Activated CD8-positive, alpha-beta memory T cell treated with anti-CD3 and anti-CD28 coated beads, Interleukin-2, amount 50 U/mL, for 24 hours (primary cell): Measurements from ENCODE around the gene USO1.
"Not testable (repeated sequence)": the region's sequence is repeated elsewhere in the genome, so short reads cannot be mapped to it uniquely, and the experiment has no call there.

Experiments
- DNase-seq: peaks from one replicate; pipeline ENCODE4 v3.0.0-alpha.2; 2020; ENCODE audit errors: extremely low read depth

The USO1 gene

DNA sequence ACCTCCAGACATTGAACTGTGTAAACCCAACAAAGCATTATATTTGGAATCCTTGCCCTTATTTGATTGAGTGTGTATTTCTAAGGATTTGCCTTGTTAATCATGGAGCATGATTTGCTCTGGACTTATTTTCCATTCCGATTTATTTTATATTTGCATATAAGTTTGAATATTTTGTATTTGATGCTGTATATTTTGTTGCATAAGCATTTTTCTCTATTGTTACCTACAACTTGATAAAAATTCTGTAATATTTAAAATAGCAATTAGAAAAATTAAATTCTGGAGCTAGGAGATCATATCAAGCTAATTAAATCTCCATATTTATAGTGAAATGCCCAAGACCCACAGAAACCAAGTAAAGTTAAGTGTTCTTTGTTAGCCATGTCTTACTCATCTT is 47.2 kb downstream of the USO1 start:
- no peak for DNase-seq

DNA sequence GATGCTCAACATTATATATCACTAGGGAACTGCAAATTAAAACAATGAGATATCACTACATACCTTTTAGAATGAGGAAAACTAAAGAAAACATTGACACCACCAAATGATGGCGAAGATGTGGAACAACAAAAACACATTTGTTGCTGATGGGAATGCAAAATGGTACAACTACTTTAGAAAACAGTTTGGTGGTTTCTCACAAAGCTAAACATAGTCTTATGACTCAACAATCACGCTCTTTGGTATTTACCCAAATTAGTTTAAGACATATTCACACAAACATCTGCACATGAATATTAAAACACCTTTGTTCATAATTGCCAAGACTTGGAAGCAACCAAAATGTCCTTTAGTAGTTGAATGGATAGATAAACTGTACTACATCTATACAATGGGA is 53.2 kb downstream of the USO1 start:
- no peak for DNase-seq

GRCh38 chr4:75779105-75779757 is 54.9 kb downstream of the USO1 start:
- DNase-seq: no peak

DNA sequence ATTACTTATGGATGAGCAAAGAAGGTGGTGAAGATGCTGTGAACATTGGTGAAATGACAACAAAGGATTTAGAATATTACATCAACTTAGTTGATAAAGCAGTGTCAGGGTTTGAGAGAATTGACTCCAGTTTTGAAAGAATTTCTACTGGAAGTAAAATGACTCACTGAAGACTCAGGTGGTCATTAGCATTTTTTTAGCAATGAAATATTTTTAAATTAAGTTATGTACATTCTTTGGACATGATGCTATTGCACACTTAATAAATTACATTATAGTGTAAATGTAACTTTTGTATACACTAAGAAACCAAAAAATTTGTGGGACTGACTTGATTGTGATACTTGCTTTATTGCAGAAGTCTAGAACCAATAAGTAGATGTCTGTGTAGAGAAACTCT is 56.9 kb downstream of the USO1 start:
- no peak for DNase-seq

DNA sequence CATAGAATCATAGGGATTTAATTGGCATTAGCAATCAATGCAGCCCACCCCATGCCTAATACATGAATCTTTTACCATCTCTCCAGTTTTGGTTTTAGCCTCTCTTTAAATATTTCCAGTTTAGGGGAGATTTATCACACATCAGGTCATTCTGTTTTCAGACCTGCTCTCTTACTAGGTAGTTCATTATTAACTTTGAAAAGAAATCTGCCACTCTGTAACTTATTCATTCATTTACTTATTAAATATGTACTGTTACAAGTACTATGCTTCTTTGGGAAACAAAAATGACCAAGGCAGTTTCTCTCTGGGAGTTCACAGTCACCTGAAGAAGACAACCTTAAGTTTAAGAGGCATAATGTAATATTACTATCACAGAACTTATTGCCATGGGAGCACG is 62.1 kb downstream of the USO1 start:
- no peak for DNase-seq

- no peak for DNase-seq
Observed at GRCh38 chr4:75786938-75787337, 62.6 kb downstream of the USO1 start.

- no peak for DNase-seq
Observed at GRCh38 chr4:75790024-75790423, 65.6 kb downstream of the USO1 start.

GRCh38 chr4:75800972-75801371 is 76.6 kb downstream of the USO1 start:
- DNase-seq: no peak

DNA sequence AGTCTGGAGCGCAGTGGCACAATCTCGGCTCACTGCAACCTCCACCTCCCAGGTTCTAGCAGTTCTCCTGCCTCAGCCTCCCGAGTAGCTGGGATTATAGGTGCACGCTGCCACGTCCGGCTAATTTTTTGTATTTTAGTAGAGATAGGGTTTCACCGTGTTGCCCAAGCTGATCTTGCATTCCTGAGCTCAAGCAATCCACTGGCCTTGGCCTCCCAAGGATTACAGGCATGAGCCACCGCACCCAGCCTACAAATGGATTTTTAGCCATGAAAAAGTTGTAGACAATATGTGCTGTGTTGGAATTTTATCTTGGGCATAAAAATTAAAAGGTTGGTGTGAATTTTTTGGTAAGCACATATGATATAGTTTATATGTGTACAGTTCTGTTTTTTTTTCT is 81.7 kb downstream of the USO1 start:
- DNase-seq: not testable (repeated sequence)

GRCh38 chr4:75817901-75818300 is 93.5 kb downstream of the USO1 start:
- DNase-seq: no peak

- no peak for DNase-seq
Observed at GRCh38 chr4:75819121-75819520, 94.7 kb downstream of the USO1 start.

DNA sequence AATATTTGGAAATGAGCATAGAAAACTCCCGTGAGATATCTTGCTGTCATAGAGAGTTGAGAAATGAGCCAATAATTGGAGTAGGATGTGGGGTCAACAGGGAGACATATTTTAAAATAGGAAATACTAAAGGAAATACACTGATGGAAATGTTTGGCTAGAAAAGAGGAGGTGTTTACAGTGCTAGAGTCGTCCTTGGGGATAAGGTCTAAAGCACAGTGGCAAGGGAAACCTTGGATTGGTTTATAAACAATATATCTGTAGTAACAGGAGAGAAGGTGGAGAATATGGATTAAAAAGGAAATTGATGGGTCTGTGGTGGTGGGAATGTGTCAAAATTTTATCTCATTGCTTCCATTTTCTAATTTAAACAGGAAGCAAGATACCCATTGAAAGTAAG is 95.8 kb downstream of the USO1 start:
- no peak for DNase-seq

- DNase-seq: no peak
Observed at GRCh38 chr4:75820676-75821075, 96.3 kb downstream of the USO1 start.

DNA sequence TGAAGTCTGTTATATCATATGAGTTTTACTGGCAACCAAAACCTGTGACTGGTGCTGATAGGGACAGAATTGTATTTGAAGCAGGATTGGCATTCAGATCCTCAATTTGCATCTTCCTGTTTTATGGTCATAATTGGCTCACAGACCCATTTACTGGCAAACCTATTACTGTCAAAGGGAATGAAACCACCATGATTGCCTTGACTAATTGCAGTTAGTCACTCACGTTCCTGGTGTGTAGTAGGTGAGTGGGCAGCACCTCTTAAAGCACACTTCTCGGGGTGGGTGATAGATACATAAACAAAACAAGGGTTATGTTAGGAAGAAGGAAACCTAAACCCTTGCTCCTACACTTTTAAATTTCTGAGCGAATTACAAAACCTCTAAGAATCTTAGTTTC is 96.8 kb downstream of the USO1 start:
- no peak for DNase-seq

DNA sequence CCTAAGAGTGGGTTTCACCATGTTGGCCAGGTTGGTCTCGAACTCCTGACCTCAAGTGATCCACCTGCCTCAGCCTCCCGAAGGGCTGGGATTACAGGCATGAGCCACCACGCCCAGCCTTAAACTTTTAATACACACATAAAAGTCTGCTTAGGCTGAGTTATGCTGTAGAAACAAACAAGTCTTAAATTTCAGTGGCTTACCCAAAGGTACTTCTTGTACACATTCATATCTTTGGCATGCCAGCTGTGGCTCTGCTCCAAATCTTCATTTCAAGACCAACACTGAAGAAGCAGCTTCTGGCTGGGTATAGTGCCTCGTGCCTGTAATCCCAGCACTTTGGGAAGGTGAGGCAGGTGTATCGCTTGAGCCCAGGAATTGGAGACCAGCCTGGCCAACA is 97.6 kb downstream of the USO1 start:
- DNase-seq: no peak

GRCh38 chr4:75822416-75822815 is 98.0 kb downstream of the USO1 start:
- DNase-seq: no peak

GRCh38 chr4:75823812-75824211 is 99.4 kb downstream of the USO1 start:
- DNase-seq: no peak

DNA sequence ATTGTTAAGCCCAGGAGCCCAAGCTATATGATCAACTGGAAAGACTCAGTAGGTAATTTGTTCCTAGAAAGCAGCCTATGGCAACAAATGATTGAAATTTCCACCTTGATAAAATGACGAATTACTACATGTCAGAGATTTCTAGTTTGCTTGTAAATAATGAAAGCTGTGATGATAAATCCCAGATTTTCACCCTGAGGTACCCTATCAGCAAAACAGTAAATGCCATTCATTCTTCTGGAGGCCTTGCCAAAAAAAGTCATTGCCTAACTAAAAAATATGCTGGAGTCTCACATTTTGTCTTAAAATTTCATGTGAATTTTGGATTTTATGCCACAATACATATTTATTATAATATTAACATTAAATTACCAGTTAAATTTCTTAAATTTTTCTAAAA is 106.5 kb downstream of the USO1 start:
- DNase-seq: no peak

DNA sequence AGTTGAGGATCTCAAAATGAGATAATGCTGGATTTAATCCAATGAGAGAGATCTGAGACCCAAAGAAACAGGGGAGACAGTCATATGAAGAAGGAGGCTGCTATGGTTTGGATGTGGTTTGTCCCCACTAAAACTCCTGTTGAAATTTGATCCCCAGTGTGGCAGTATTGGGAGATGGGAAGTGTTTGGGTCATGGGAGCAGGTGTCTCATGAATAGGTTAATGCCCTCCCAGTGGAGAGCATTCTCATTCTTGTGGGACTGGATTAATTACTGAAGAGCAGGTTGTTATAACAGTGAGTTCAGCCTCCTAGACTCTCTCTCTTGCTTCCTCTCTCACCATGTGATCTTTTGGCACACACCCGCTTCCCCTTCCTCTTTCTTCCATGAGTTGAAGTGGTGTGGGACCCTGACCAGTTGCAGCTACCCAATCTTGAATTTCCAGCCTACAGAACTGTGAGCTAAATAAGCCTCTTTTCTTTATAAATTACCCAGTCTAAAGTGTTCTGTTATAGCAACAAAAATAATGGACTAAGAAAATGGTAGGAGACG is 107.6 kb downstream of the USO1 start:
- DNase-seq: no peak

- DNase-seq: no peak
Observed at GRCh38 chr4:75834095-75834771, 109.9 kb downstream of the USO1 start.

DNA sequence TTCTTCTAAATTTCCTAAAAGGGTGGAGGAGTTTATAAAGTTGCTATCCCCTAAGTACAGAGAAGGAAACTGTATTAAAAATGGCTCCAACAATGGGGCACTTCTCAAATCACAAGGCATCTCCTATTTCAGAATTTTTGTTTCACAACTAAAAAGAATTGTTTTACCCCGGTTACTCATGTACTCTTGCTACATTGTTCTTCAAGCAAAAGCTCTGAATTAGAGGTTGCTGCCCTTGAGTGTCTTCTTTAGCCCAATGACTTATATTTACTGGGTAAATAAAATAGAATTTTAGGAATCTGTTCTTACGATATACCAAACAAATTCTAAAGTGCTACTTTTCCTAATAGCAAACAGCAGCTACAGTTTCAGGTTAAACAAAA is 110.4 kb downstream of the USO1 start:
- DNase-seq: no peak

- no peak for DNase-seq
Observed at GRCh38 chr4:75841641-75842520, 117.5 kb downstream of the USO1 start.

- DNase-seq: no peak
Observed at GRCh38 chr4:75843596-75843995, 119.2 kb downstream of the USO1 start.
